ENCODE measurements around the gene DAG1.
"Not testable (repeated sequence)": the region's sequence is repeated elsewhere in the genome, so short reads cannot be mapped to it uniquely, and the experiment has no call there.

DAG1 gene

GRCh38 chr3:49489247-49489646 is 19.2 kb downstream of the DAG1 start:
- no peak for DNase-seq (ENCODE audit: low read depth in 2 of 2)
- no peak overlapping the region for H3K4me3 ChIP-seq (replicated peaks in 1 of 2; ENCODE audit: low read depth in 2 of 2, low read length in 2 of 2)
- TF ChIP-seq CTCF (IDR thresholded peaks at IDR 0.05; ENCODE audit: low read depth, low read length) = no peak

- no peak overlapping the region for H3K4me3 ChIP-seq (replicated peaks in 1 of 2; ENCODE audit: low read depth in 2 of 2, low read length in 2 of 2)
- no peak for DNase-seq (ENCODE audit: low read depth in 2 of 2)
- no peak for TF ChIP-seq CTCF (IDR thresholded peaks at IDR 0.05; ENCODE audit: low read depth, low read length)
These were observed 22.9 kb downstream of the DAG1 start for GRCh38 chr3:49492969-49493368.

GRCh38 chr3:49493901-49494300 is 23.8 kb downstream of the DAG1 start:
- DNase-seq (ENCODE audit: low read depth in 2 of 2) = peak in 1 of 2 donors; percentile 10
- no peak overlapping the region for H3K4me3 ChIP-seq (replicated peaks in 1 of 2; ENCODE audit: low read depth in 2 of 2, low read length in 2 of 2)
- no peak for TF ChIP-seq CTCF (IDR thresholded peaks at IDR 0.05; ENCODE audit: low read depth, low read length)

- DNase-seq (ENCODE audit: low read depth in 2 of 2) = no peak
- no peak for TF ChIP-seq CTCF (IDR thresholded peaks at IDR 0.05; ENCODE audit: low read depth, low read length)
- H3K4me3 ChIP-seq (replicated peaks in 1 of 2; ENCODE audit: low read depth in 2 of 2, low read length in 2 of 2) = no peak overlapping the region
These were observed 25.0 kb downstream of the DAG1 start for GRCh38 chr3:49495023-49495422.

- not testable (repeated sequence) for H3K4me3 ChIP-seq (replicated peaks in 1 of 2; ENCODE audit: low read depth in 2 of 2, low read length in 2 of 2); DNase-seq (ENCODE audit: low read depth in 2 of 2)
These were observed 26.8 kb downstream of the DAG1 start for GRCh38 chr3:49496845-49497244.

- DNase-seq (ENCODE audit: low read depth in 2 of 2) = no peak
- no peak for TF ChIP-seq CTCF (IDR thresholded peaks at IDR 0.05; ENCODE audit: low read depth, low read length)
These were observed 27.5 kb downstream of the DAG1 start for GRCh38 chr3:49497606-49498005.

GRCh38 chr3:49498239-49498638 is 28.2 kb downstream of the DAG1 start:
- no peak overlapping the region for H3K4me3 ChIP-seq (replicated peaks in 1 of 2; ENCODE audit: low read depth in 2 of 2, low read length in 2 of 2)
- no peak for DNase-seq (ENCODE audit: low read depth in 2 of 2)
- TF ChIP-seq CTCF (IDR thresholded peaks at IDR 0.05; ENCODE audit: low read depth, low read length) = no peak

More at GRCh38 chr3:49497606-49498005, 27.5 kb downstream of the DAG1 start:
- no peak overlapping the region for H3K4me3 ChIP-seq (replicated peaks in 1 of 2; ENCODE audit: low read depth in 2 of 2, low read length in 2 of 2)

Data from cardiac fibroblast (primary cell).